ENCODE measurements around the gene MTF1.

DNA sequence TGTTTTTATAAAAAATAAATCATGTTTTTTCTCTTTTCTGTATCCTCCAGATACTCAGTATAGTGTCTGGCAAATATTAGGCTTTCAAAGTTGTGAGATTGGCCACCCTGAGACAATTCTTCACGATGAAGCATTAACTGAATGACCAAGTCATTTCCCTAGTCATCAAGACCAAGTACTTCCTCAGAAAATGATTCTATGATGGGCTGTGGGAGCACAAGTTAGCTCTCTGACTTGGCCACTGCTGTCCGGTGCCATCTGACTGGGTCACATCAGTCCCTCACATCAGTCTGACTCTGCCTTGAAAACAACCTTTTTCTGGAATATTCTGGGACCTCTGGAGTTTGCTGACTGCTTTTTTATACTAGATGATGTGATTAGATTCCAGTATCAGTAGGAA, 37.9 kb downstream of the MTF1 start:
- TF ChIP-seq EGR1 (IDR thresholded peaks at IDR 0.05; ENCODE audit: low read depth) (no peak), POLR2A (IDR thresholded peaks at IDR 0.05; ENCODE audit: borderline replicate concordance, extremely low read depth, insufficient read depth, insufficient read length) (no peak), EZH2 (IDR thresholded peaks at IDR 0.05) (no peak), EZH2phosphoT487 (IDR thresholded peaks at IDR 0.05; ENCODE audit: borderline replicate concordance) (no peak), RAD21 (IDR thresholded peaks at IDR 0.05; ENCODE audit: low read depth) (no peak), CBX3 (IDR thresholded peaks at IDR 0.05; ENCODE audit: low read depth) (no peak), SIN3A (IDR thresholded peaks at IDR 0.05; ENCODE audit: low read depth) (no peak), MAX (IDR thresholded peaks at IDR 0.05) (no peak)
- TF ChIP-seq, protein P1, sequence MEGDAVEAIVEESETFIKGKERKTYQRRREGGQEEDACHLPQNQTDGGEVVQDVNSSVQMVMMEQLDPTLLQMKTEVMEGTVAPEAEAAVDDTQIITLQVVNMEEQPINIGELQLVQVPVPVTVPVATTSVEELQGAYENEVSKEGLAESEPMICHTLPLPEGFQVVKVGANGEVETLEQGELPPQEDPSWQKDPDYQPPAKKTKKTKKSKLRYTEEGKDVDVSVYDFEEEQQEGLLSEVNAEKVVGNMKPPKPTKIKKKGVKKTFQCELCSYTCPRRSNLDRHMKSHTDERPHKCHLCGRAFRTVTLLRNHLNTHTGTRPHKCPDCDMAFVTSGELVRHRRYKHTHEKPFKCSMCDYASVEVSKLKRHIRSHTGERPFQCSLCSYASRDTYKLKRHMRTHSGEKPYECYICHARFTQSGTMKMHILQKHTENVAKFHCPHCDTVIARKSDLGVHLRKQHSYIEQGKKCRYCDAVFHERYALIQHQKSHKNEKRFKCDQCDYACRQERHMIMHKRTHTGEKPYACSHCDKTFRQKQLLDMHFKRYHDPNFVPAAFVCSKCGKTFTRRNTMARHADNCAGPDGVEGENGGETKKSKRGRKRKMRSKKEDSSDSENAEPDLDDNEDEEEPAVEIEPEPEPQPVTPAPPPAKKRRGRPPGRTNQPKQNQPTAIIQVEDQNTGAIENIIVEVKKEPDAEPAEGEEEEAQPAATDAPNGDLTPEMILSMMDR (IDR thresholded peaks at IDR 0.05 in 2 of 3, conservative IDR thresholded peaks at IDR 0.05 in 1 of 3; ENCODE audit: borderline replicate concordance in 1 of 3, insufficient read depth in 1 of 3, low read depth in 2 of 3, low read length in 2 of 3): no peak
